Chondrocyte (in vitro differentiated cells): ENCODE measurements around the gene DNAI1. TPM values are rescaled to one million over a fixed set of nuclear protein-coding genes. Genes with fewer than 3 reads are reported as not detected.

Experiments used
- DNase-seq: peaks from one replicate; pipeline ENCODE4 v3.0.0; 2021; ENCODE audit warnings: mixed read lengths, low spot score
- H3K27ac Mint-ChIP-seq: one replicate; pipeline ENCODE4 v1.8.0; 2021; ENCODE audit warnings: mild to moderate bottlenecking, moderate library complexity, mixed read lengths; ENCODE audit not compliant: unreplicated experiment
- H3K27me3 Mint-ChIP-seq: 2 replicates; pipeline ENCODE4 v1.8.0; 2021; ENCODE audit warnings: low read depth, mixed read lengths
- H3K36me3 Mint-ChIP-seq: 2 replicates; pipeline ENCODE4 v1.8.0; 2021; ENCODE audit warnings: low read depth, mixed read lengths
- H3K4me1 Mint-ChIP-seq: 2 replicates; pipeline ENCODE4 v1.8.0; 2021; ENCODE audit warnings: low read depth, mild to moderate bottlenecking, mixed read lengths
- H3K4me3 Mint-ChIP-seq: one replicate; pipeline ENCODE4 v1.8.0; 2021; ENCODE audit warnings: mild to moderate bottlenecking, moderate library complexity, mixed read lengths; ENCODE audit not compliant: unreplicated experiment
- H3K9me3 Mint-ChIP-seq: 2 replicates; pipeline ENCODE4 v1.8.0; 2021; ENCODE audit warnings: low read depth, mixed read lengths
- CTCF ChIP-seq: fragments of 200-600 bp; sonication (generic); IDR thresholded peaks from 2 replicates; pipeline ENCODE4 v1.5.0; 2021; ENCODE audit warnings: antibody characterized with exemption, mild to moderate bottlenecking, moderate library complexity
- total RNA-seq: library from RNA; stranded (reverse); gene quantifications from 3 replicates; pipeline ENCODE4 v1.2.1, GENCODE V29; 2021

Gene DNAI1
- total RNA-seq, 1 donor from 2014 or later: 0.25 TPM

DNA sequence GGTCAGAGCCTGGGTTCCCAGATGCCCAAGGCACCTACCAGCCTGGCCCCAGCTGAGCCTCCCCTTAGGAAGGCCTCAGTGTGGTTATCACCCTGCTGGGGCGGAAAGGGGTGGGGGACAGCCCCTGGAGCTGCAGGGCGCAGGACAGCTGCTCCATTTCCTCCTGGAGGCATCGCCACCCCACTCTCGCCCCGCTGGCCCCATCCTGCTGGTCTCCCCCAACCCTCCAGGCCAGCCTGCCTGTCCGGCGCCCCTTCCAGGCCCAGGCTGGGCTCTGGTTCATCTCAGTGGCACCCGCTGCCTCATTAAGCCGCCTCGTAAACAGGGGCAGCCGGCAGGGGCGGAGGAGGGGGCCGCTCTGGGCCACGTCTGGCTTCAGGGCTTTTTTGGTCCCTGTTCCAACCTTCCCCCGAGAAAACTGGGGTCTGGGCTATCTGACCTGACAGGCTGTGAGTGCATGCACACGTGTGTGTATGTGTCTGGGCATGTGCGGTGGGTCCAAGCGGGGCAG lies 95.0 kb downstream of the DNAI1 start:
- H3K9me3 Mint-ChIP-seq: no peaks in the 10 kb centered on the region
- peak; percentile 77 for DNase-seq
- no peak for TF ChIP-seq CTCF
- no peaks in the 10 kb centered on the region for H3K36me3 Mint-ChIP-seq
- H3K27ac Mint-ChIP-seq: no peak overlapping the region
- H3K4me1 Mint-ChIP-seq: peaks cover 10% of the 10 kb centered on the region
- H3K27me3 Mint-ChIP-seq: peaks cover 5% of the 10 kb centered on the region
- H3K4me3 Mint-ChIP-seq: no peak overlapping the region

DNA sequence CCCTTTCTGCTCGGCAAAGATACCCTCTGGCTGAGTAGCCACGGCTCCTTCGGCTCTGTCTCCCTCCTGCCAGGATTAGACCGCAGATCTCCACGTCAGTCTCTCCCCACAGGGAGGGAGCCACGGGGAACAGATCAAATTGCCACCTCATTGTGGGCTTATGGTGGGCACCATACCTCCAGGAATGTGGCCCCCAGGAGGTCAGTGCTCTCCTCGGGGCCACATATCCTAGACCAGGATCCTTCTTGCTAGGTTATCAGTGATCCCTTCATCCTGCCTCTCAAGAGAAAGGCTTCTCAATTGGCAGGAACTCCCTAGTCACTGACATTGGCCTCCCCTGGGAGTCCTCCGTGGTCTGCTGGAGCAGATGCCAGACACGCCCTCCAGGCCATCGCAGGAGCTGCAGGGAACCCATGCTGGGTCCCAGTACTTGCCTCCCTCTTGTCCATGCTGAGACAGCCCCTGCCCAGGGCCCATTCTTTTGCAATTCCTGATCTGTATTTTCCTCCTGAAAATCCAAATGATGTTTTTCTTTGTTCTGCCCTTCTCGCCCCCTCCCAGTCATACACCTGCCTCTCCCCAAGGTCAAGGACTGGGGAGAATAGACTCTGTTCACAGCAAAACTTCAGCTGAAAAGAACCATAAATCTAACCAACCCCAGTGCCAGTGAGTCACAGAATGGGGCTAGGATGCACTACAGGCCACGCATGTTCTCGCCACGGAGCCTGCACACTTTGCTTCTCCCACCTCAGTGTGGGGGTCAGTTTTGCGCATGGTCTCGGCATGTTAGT lies 95.8 kb downstream of the DNAI1 start:
- peaks cover 5% of the 10 kb centered on the region for H3K27me3 Mint-ChIP-seq
- peak overlapping the region; percentile 0 for H3K27ac Mint-ChIP-seq

GRCh38 chr9:34555002-34555348 lies 96.4 kb downstream of the DNAI1 start:
- Mint-ChIP-seq H3K4me1 (peaks cover 22% of the 10 kb centered on the region), H3K4me3 (no peak overlapping the region), H3K36me3 (no peaks in the 10 kb centered on the region), H3K9me3 (no peaks in the 10 kb centered on the region), H3K27me3 (peaks cover 5% of the 10 kb centered on the region), H3K27ac (no peak overlapping the region)
- no peak for TF ChIP-seq CTCF
- peak; percentile 80 for DNase-seq

More for the DNA sequence above, 95.8 kb downstream of the DNAI1 start:
- Mint-ChIP-seq H3K36me3 (no peaks in the 10 kb centered on the region), H3K4me3 (no peak overlapping the region), H3K9me3 (no peaks in the 10 kb centered on the region), H3K4me1 (peaks cover 18% of the 10 kb centered on the region)
- no peak for TF ChIP-seq CTCF
- peak; percentile 48 for DNase-seq

- H3K4me3 Mint-ChIP-seq: no peak overlapping the region
- DNase-seq: peak; percentile 33
- peaks cover 5% of the 10 kb centered on the region for H3K27me3 Mint-ChIP-seq
- TF ChIP-seq CTCF: no peak
- peaks cover 27% of the 10 kb centered on the region for H3K4me1 Mint-ChIP-seq
- no peaks in the 10 kb centered on the region for H3K36me3 Mint-ChIP-seq
- no peaks in the 10 kb centered on the region for H3K9me3 Mint-ChIP-seq
- H3K27ac Mint-ChIP-seq: no peak overlapping the region
Measured at GRCh38 chr9:34555500-34555899, 96.9 kb downstream of the DNAI1 start.

DNA sequence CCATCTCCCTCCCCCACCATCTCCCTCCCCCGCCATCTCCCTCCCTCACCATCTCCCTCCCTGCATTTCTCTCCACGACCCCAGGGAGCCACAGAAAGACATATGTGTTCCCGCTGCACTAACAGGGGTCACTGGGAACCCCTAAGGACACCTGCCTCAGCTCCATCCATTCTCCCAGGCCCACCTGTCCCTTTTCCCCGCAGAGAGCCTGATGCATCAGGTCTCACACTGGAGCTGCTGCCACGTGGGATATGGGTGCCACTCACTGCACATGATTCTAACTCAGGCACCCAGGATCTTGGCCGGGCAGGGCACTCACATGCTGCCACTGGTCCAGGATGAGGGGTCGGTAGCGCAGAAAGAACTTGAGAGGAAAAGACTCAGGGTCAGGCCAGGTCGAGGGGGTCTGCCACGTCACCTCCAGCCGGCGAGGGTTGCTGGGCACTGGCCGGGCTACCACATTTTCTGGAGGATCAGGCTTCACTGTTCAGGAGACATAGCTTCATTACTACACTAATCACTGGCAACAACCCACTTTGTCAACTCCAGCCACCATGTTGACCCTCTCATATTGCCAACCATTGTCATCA lies 97.4 kb downstream of the DNAI1 start:
- Mint-ChIP-seq H3K27me3 (peaks cover 5% of the 10 kb centered on the region), H3K27ac (no peak overlapping the region), H3K36me3 (no peaks in the 10 kb centered on the region), H3K9me3 (no peaks in the 10 kb centered on the region), H3K4me1 (peaks cover 28% of the 10 kb centered on the region), H3K4me3 (no peak overlapping the region)
- no peak for TF ChIP-seq CTCF
- peak; percentile 72 for DNase-seq
